Neural cell (in vitro differentiated cells): Measurements from ENCODE around the gene OR5F1. TPM values are rescaled to one million over a fixed set of nuclear protein-coding genes. Genes with fewer than 3 reads are reported as not detected.

ENCODE experiments used
- H2AFZ ChIP-seq: fragments of 200-600, 300-800 bp; sonication (generic), shearing (Covaris generic); 2 replicates; pipeline ENCODE4 v1.6.0; 2014; ENCODE audit warnings: low read depth, mild to moderate bottlenecking, antibody characterized with exemption, low read length, moderate library complexity
- H3F3A ChIP-seq: fragments of 200-600 bp; shearing (Covaris generic); 2 replicates; pipeline ENCODE4 v1.6.1; 2016; ENCODE audit warnings: mild to moderate bottlenecking, moderate library complexity, mixed read lengths, antibody characterized with exemption, low read length; ENCODE audit not compliant: insufficient read depth, poor library complexity, severe bottlenecking
- H3K27ac ChIP-seq: fragments of 200-600, 300-800 bp; sonication (generic), shearing (Covaris generic); 2 replicates; pipeline ENCODE4 v1.5.1; 2014; ENCODE audit warnings: mild to moderate bottlenecking, low read length, moderate library complexity
- H3K27me3 ChIP-seq: fragments of 300-800, 200-600 bp; sonication (generic), shearing (Covaris generic); 2 replicates; pipeline ENCODE4 v1.6.0; 2014; ENCODE audit warnings: mild to moderate bottlenecking, low read depth, low read length, moderate library complexity; ENCODE audit not compliant: insufficient read depth
- H3K36me3 ChIP-seq: fragments of 300-800, 200-600 bp; sonication (generic), shearing (Covaris generic); 2 replicates; pipeline ENCODE4 v1.5.1; 2014; ENCODE audit warnings: mild to moderate bottlenecking, antibody characterized with exemption, low read length, moderate library complexity; ENCODE audit not compliant: insufficient read depth
- H3K4me2 ChIP-seq: fragments of 300-800, 200-600 bp; sonication (generic), shearing (Covaris generic); 2 replicates; pipeline ENCODE4 v1.6.0; 2014; ENCODE audit warnings: mild to moderate bottlenecking, low read length
- H3K4me3 ChIP-seq: fragments of 300-800, 200-600 bp; sonication (generic), shearing (Covaris generic); 2 replicates; pipeline ENCODE4 v1.5.1; 2014; ENCODE audit warnings: mild to moderate bottlenecking, low read length, moderate library complexity
- H3K79me2 ChIP-seq: fragments of 200-600 bp; shearing (Covaris generic); replicated peaks from 2 replicates; pipeline ENCODE4 v1.6.0; 2014; ENCODE audit warnings: mild to moderate bottlenecking, low read length, moderate library complexity; ENCODE audit not compliant: insufficient read depth
- H3K9ac ChIP-seq: fragments of 300-800, 200-600 bp; sonication (generic), shearing (Covaris generic); 2 replicates; pipeline ENCODE4 v1.6.1; 2016; ENCODE audit warnings: mild to moderate bottlenecking, low read length, mixed read lengths
- H3K9me2 ChIP-seq: fragments of 200-600 bp; shearing (Covaris generic); 2 replicates; pipeline ENCODE4 v1.6.1; 2016; ENCODE audit warnings: mild to moderate bottlenecking, low read length, mixed read lengths; ENCODE audit not compliant: insufficient read depth
- H3K9me3 ChIP-seq: fragments of 200-600, 300-800 bp; sonication (generic), shearing (Covaris generic); 2 replicates; pipeline ENCODE4 v1.6.1; 2016; ENCODE audit warnings: mild to moderate bottlenecking, mixed run types, low read length, moderate library complexity, mixed read lengths
- H4K20me1 ChIP-seq: fragments of 200-600 bp; shearing (Covaris generic); 2 replicates; pipeline ENCODE4 v1.6.1; 2016; ENCODE audit warnings: mild to moderate bottlenecking, mixed run types; ENCODE audit not compliant: insufficient read depth
- CTCF ChIP-seq: fragments of 450-650 bp; IDR thresholded peaks from 2 replicates; pipeline ENCODE4 v1.5.1; 2014; ENCODE audit warnings: antibody characterized with exemption, mild to moderate bottlenecking, moderate library complexity; ENCODE audit not compliant: poor library complexity, severe bottlenecking
- EP300 ChIP-seq: fragments of 450-650 bp; conservative IDR thresholded peaks from 2 replicates; pipeline ENCODE4 v1.6.1; 2014; ENCODE audit warnings: antibody characterized with exemption, mild to moderate bottlenecking, moderate library complexity; ENCODE audit not compliant: poor library complexity, severe bottlenecking
- EZH2 ChIP-seq: fragments of 200-600, 300-800 bp; shearing (Covaris generic), sonication (generic); IDR thresholded peaks from 2 replicates; pipeline ENCODE4 v1.6.1; 2014; ENCODE audit warnings: antibody characterized with exemption, low read length, borderline replicate concordance, mild to moderate bottlenecking; ENCODE audit not compliant: insufficient read depth, poor library complexity, severe bottlenecking
- MXI1 ChIP-seq: fragments of 450-650 bp; conservative IDR thresholded peaks from 2 replicates; pipeline ENCODE4 v1.6.1; 2014; ENCODE audit warnings: antibody characterized with exemption, mild to moderate bottlenecking; ENCODE audit not compliant: poor library complexity, severe bottlenecking
- POLR2AphosphoS5 ChIP-seq: IDR thresholded peaks from 2 replicates; pipeline ENCODE4 v1.6.1; 2012
- RAD21 ChIP-seq: fragments of 450-650 bp; conservative IDR thresholded peaks from 2 replicates; pipeline ENCODE4 v1.6.1; 2014; ENCODE audit warnings: antibody characterized with exemption, mild to moderate bottlenecking, moderate library complexity
- REST ChIP-seq: IDR thresholded peaks from 2 replicates; pipeline ENCODE4 v1.6.1; 2012; ENCODE audit warnings: borderline replicate concordance
- SMC3 ChIP-seq: fragments of 450-650 bp; conservative IDR thresholded peaks from 2 replicates; pipeline ENCODE4 v1.6.1; 2014; ENCODE audit warnings: antibody characterized with exemption, mild to moderate bottlenecking, moderate library complexity; ENCODE audit not compliant: poor library complexity
- TAF1 ChIP-seq: IDR thresholded peaks from 2 replicates; pipeline ENCODE4 v1.6.1; 2012; ENCODE audit warnings: low read depth
- polyA plus RNA-seq: library from polyadenylated mRNA; depleted of rRNA; stranded (reverse); fragments of >200 nt; gene quantifications from 2 replicates; pipeline ENCODE4 v1.2.3, GENCODE V29; 2014

OR5F1 gene
- polyA plus RNA-seq, 1 donor from 2014 or later: not detected

GRCh38 chr11:55949330-55949729 lies 45.1 kb downstream of the OR5F1 start:
- no peaks in the 10 kb centered on the region for H3K9me3 ChIP-seq
- H3K4me3 ChIP-seq: no peak overlapping the region
- no peaks in the 10 kb centered on the region for H3F3A ChIP-seq
- H3K9ac ChIP-seq: no peak overlapping the region
- no peak overlapping the region for H3K27ac ChIP-seq
- H3K36me3 ChIP-seq: no peaks in the 10 kb centered on the region
- no peak overlapping the region for H2AFZ ChIP-seq
- H3K9me2 ChIP-seq: no peaks in the 10 kb centered on the region
- TF ChIP-seq MXI1 (no peak), REST (no peak), CTCF (no peak), SMC3 (no peak), EZH2 (no peak), TAF1 (no peak), RAD21 (no peak), EP300 (no peak), POLR2AphosphoS5 (no peak)
- H3K4me2 ChIP-seq: no peak overlapping the region
- H4K20me1 ChIP-seq: no peaks in the 10 kb centered on the region
- no peaks in the 10 kb centered on the region for H3K79me2 ChIP-seq
- no peaks in the 10 kb centered on the region for H3K27me3 ChIP-seq

Other genes starting within 250 kb of the OR5F1 start
- gene OR5D13, start 221.2 kb downstream of the OR5F1 start, polyA plus RNA-seq: not detected in 2 replicates
- not detected in 2 replicates for gene OR5D14, start 199.1 kb downstream of the OR5F1 start, polyA plus RNA-seq
- not detected in 2 replicates for gene OR5L1, start 183.3 kb downstream of the OR5F1 start, polyA plus RNA-seq
- not detected in 2 replicates for gene OR5D18, start 175.0 kb downstream of the OR5F1 start, polyA plus RNA-seq
- gene OR5L2, start 167.4 kb downstream of the OR5F1 start, polyA plus RNA-seq: not detected in 2 replicates
- gene OR5D16, start 155.9 kb downstream of the OR5F1 start, polyA plus RNA-seq: not detected in 2 replicates
- not detected in 2 replicates for gene TRIM51, start 111.3 kb downstream of the OR5F1 start, polyA plus RNA-seq
- gene OR5W2, start 80.0 kb downstream of the OR5F1 start, polyA plus RNA-seq: not detected in 2 replicates
- not detected in 2 replicates for gene OR5I1, start 58.2 kb downstream of the OR5F1 start, polyA plus RNA-seq
- not detected in 2 replicates for gene OR10AG1, start 24.7 kb downstream of the OR5F1 start, polyA plus RNA-seq
- not detected in 2 replicates for gene OR5AS1, start 33.0 kb upstream of the OR5F1 start, polyA plus RNA-seq
- not detected in 2 replicates for gene OR8I2, start 98.7 kb upstream of the OR5F1 start, polyA plus RNA-seq
- not detected in 2 replicates for gene OR8H2, start 109.1 kb upstream of the OR5F1 start, polyA plus RNA-seq
- gene OR8H3, start 127.7 kb upstream of the OR5F1 start, polyA plus RNA-seq: not detected in 2 replicates
- gene OR8J3, start 145.6 kb upstream of the OR5F1 start, polyA plus RNA-seq: not detected in 2 replicates
- gene OR8K5, start 165.7 kb upstream of the OR5F1 start, polyA plus RNA-seq: not detected in 2 replicates
- not detected in 2 replicates for gene OR5J2, start 182.0 kb upstream of the OR5F1 start, polyA plus RNA-seq
- not detected in 2 replicates for gene OR5T2, start 239.6 kb upstream of the OR5F1 start, polyA plus RNA-seq